ENCODE data around the gene PPM1G.

DNA sequence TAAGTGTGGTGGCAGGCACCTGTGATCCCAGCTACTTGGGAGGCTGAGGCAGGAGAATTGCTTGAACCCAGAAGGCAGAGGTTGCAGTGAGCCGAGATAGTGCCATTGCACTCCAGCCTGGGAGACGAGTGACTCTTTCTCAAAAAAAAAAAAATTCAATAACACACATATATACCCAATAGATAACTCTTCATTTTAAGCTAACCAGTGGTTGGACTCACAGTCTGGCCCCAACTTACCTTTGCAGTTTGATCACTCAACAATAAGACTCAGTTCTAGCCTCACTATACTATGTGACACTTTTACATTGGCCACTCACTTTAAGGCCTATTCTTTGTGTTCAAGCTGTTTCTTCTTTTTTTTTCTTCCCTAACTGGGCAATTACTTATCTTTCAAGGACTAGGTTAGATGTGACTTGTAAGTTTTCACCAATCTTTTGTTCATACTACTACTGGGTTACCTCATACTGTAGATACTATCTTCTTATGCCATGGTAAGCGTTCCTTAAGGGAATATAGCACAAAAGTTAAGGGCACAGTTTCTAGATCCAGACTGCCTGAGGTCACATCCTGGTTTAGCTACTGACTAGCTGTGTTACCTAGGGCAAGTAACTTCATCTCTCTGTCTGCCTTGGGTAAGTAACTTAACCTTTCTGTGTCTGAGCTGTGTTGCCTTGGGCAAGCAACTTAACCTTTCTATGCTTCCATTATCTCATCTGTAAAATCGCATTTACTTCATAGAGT, 46.5 kb downstream of the PPM1G start:
- no peak for TF ChIP-seq GATA3 (IDR thresholded peaks at IDR 0.05; ENCODE audit: low read depth, low read length)
- TF ChIP-seq GATA2 (IDR thresholded peaks at IDR 0.05; ENCODE audit: low read depth, low read length), result no peak

Measured in SH-SY5Y (cell line).